ENCODE results near the gene CAMTA1.
"Not testable (repeated sequence)": the region's sequence is repeated elsewhere in the genome, so short reads cannot be mapped to it uniquely, and the experiment has no call there.

The CAMTA1 gene

DNA sequence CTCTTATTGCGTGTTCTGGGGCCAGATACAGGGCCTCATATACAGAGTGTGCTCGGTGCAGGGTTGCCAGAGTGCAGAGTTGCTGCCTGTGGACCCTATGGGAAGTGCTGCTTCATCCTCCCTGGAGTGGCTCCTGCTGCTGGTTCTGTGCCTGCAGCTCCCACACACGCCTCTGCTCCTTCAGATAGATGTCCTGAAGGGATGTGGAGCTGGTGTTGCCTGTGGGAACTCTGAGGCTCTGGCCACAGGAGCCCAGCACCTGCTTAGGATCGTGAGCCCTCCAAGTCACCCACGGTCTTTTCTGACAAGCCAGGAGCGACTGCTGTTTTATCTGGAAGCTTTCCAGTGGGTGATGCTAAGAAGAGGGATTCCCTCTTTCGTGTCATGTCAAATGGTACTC, 120.5 kb downstream of the CAMTA1 start:
- DNase-seq (ENCODE audit: low read depth in 3 of 3): no peak

GRCh38 chr1:6906783-6907182, 121.5 kb downstream of the CAMTA1 start:
- no peak for DNase-seq (ENCODE audit: low read depth in 3 of 3)

DNA sequence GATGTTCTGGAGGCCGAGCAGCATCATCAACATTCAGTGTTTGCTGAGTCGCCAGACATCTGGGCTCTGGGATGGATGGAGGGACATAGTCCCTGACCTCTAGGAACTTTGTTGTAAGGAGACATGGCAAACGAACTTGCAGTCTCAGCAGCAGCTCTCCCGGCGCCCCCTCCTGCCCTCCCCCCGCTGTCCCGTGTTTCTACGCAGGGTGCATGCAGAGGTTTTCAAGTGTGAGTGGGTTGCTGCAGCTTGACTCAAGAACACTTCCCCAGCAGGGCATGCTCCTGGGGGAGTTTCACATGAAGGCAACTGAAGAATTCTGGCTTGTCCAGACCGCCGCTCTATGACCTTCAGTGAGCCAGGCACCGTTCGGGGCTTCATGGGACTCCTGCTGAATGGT, 121.9 kb downstream of the CAMTA1 start:
- no peak for DNase-seq (ENCODE audit: low read depth in 3 of 3)

DNA sequence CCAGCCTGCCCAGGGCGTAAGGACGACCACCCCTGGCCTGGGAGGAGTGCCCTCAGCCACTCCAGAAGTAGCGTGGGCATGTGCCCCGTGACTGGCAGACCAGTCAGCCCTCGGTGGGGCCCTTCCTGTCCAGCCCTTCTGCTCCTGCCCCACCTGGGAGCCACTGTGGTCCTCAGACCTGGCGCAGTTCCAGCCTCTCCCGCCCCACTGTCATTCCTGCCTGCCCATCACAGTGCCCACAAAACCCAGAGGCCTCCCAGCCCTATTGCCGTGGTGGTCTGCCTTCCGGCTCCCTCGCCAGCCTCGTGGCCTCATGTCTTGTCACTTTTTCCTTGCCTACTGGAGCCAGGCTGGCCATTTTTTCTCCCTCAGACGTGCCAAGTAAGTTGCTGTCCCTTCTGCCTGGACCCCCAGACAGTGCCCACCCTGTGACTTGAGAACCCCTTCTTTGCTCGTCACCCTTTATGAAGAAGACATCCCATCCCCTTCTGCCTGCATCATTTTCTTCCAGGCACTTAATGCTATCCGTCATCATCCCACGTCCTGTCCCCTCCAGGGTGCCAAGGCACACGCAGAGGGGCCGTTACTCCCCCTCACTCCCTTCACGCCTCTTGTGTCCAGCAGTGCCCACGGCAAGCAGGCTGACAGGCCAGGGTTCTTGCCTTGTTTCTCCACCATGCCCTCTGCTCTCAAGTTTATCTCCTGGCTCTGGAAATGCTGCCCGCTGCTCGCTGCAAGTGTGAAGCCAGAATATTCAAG, 122.6 kb downstream of the CAMTA1 start:
- no peak for DNase-seq (ENCODE audit: low read depth in 3 of 3)

DNA sequence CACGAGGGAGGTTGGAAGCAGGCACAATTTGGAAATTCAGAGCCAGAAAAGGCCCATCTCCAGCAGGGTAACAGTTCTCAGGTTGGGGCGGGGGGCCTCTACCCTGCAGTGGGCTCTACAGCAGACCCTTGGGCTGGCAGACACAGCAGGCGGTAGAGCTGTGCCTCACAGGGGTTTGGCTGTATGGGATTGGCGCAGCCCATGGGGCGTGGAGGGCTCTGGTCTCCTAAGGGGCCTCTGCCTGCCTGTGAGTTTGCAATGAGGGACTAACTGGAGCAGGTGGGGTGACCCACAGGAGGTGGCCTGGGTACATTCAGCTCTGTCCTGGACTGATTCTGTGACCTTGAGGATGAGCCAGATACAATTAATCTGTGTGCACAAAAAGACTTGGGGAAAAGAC, 124.1 kb downstream of the CAMTA1 start:
- no peak for DNase-seq (ENCODE audit: low read depth in 3 of 3)

DNA sequence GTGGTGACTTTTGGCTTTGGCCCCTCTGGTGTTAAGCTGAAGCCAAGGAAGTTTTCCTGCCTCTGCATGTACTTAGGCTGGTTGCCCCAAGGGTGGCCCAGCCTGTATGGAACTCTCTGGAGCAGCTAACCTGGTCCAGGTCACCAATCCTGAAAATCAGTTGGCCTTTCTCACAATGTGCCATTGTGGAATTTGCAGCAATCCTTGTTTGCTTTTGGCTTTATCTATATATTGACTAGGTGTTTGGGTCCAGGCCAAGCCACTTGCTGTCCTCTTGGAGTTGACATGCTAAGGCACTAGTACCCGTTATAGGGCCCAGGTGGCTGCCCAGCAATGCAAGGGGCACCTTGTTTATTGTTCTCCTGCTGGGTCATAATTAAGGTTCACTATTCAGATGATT, 124.6 kb downstream of the CAMTA1 start:
- no peak for DNase-seq (ENCODE audit: low read depth in 3 of 3)

DNA sequence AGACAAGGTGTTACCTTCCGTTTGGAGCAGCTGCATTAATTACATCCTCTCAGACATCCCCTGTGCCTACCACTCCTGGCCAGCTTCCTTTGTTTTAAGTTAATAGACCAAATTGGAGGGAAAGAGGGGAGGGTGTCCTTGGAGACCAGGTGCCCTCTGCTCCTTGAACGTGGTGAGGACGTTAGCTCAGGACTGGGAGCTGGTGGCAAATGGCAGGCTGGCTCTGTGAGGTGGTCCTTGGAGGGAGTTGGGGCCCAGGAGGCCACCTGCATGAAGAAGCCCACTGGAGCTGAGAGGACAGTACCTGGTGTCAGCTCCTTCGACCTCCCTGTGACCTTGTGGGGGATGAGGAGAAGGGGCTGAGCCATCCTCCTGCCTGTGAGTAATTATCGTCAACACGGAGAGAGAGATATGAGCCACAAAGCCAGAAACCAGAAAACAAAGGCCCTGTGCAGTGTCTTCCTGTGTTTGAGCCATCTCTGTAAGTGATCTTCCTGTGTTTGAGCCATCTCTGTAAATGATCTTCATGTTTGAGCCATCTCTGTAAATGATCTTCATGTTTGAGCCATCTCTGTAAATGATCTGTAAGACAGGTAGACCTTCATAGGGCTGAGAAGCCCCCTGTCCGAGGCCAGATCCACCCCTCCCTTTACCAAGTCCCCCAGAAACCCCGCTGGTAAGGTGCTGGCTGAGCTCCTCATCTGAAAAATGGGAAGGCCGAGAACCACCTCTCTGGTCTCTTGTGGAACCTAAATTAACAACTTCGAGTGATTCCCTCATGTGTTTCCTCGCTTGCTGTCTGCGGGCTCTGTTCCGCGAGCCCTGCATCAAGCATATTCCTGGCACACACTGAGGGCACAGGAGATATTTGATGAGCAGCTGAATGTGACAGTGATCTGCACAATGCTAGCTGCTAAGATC, 126.0 kb downstream of the CAMTA1 start:
- no peak for DNase-seq (ENCODE audit: low read depth in 3 of 3)

- no peak for DNase-seq (ENCODE audit: low read depth in 3 of 3)
Measured at GRCh38 chr1:6911974-6912373, 126.7 kb downstream of the CAMTA1 start.

GRCh38 chr1:6912518-6912917, 127.3 kb downstream of the CAMTA1 start:
- no peak for DNase-seq (ENCODE audit: low read depth in 3 of 3)

DNA sequence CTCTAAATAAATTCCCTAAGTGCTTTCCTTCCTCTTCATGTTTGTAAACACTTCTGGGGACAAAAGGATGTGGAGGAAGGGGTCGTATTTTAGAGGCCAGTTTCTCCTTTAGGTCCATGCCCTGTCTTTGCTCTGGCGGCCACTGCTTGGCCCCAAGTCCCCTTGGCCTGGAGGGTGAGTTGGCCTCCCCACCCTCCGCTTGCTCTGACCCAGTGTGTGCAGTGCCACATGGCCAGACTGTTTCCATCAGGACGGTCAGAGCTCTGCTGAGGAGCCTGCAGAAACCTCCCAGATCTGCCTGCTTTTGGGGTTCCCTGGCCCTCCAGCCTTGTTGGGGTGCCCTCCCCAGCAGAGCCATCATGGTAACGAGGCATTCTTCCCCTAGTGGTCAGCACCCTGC, 127.8 kb downstream of the CAMTA1 start:
- no peak for DNase-seq (ENCODE audit: low read depth in 3 of 3)

DNA sequence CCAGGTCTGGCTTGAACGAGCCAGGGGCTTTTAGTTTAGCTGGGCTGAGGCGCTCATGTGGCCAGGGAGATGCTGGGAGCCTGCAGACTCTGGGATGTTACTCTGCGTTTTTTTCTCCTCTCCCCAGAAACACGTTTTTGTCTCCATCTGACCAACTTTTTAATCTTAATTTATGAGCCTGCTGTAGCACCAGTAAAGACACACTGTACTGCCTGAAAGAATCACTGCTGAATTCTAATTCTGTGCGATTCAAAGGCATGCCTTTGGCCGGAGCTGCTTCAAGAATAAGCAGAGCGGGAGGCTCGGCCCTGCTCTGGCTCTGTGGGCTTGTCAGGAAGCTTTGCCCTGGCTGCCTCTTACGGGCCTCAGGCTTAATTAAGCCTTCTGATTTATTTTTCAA, 129.5 kb downstream of the CAMTA1 start:
- DNase-seq (ENCODE audit: low read depth in 3 of 3): no peak

- DNase-seq (ENCODE audit: low read depth in 3 of 3): no peak
Measured at GRCh38 chr1:6915999-6916565, 130.8 kb downstream of the CAMTA1 start.

DNA sequence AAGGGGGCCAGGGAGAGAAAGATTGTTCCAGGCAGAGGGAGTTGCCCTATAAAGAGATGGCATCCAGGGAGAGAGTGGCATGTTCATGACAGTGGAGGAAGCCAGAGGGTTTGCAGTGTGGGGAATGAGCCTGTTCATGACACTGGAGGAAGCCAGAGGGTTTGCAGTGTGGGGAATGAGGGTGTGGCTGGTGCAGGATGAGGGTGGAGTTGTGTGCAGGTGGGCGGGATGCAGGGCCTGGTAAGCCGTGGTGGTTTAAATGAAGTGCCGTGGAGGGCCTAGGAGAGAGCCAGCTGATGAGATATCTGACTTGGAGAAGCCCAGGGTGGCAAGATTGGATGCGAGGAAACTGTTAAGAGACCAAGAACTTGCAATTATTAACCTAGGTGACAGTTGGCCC, 131.8 kb downstream of the CAMTA1 start:
- DNase-seq (ENCODE audit: low read depth in 3 of 3): no peak

- no peak for DNase-seq (ENCODE audit: low read depth in 3 of 3)
Measured at GRCh38 chr1:6918186-6918924, 133.1 kb downstream of the CAMTA1 start.

DNA sequence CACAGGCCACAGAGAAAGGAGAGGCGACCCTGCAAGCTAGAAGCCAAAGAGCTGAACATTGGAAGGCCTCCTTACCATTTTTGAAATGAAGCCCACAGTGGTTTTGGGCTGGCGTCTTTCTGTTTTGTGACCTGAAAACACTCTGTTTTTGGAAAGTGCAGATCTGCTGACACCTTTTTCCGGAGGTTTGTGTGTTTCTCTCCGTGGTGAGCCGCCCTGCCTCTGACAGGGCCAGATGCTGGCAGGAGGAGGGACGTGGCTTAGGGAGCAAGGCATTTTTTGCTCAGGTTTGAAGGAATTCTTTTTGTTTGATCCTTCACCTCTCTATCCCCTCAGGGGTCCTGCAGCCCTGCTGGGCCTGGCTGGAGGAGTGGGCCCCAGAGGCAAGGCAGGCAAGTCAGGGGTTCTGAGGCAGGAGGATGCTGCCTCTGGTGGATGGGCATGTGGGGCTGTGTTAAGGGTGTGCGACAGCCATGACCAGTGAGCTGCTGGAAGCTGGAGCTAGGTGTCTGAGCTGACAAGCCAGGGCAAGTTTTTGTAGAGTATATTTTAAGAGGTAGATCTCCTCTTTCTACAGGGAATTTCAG, 133.8 kb downstream of the CAMTA1 start:
- DNase-seq (ENCODE audit: low read depth in 3 of 3): no peak

- not testable (repeated sequence) for DNase-seq (ENCODE audit: low read depth in 3 of 3)
Measured at GRCh38 chr1:6921506-6921905, 136.3 kb downstream of the CAMTA1 start.

GRCh38 chr1:6922096-6922931, 137.1 kb downstream of the CAMTA1 start:
- DNase-seq (ENCODE audit: low read depth in 3 of 3): no peak

GRCh38 chr1:6923012-6923411, 137.8 kb downstream of the CAMTA1 start:
- no peak for DNase-seq (ENCODE audit: low read depth in 3 of 3)

- DNase-seq (ENCODE audit: low read depth in 3 of 3): no peak
Measured at GRCh38 chr1:6923416-6923815, 138.2 kb downstream of the CAMTA1 start.

DNA sequence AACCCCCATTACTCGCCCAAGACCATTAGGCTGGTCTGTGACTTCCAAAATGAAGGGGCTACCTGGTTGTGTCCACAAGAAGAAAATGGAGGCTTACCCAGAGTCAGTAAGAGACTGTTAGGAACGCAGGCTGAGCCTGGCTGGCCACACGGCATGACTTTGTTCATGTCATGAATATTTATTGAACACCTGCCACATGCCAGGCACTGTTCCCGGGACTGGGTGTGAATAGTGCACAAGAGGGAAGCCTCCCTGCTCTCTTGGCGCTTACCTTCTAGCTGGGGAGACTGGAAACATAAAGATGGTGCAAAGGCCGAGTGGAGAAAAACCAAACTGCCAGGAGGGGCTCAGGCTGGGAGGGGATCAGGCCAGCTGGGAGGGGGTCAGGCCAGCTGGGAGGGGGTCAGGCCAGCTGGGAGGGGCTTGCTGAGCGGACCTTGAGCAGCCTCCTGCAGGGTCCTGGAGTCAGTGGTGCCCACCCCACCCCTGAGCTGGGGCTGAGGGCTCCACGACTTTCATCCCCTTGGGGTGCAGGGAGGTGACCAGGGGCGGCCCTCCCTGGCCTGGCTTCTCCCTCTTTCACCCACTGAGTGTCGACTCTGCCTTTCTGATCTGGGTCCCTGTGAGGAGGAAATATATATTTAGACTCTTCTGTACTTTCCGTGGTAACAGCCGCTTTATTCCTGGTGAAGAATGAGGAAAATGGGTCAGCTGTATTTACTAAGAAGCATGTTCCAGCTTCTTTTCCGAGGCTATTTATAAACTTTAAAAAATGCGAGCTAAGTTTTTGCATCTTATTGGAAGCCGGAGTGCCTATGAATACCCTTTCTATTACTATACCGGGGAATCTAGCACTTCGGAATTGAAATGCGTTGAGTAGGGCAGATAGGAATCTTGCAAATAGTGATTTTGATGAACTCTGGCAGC, 139.0 kb downstream of the CAMTA1 start:
- no peak for DNase-seq (ENCODE audit: low read depth in 3 of 3)

Measured in stimulated activated CD4-positive, alpha-beta T cell treated with anti-CD3 and anti-CD28 coated beads, TNF-alpha, amount 100 ng/mL, for 4 hours (primary cell).